Bronchial epithelial cell (primary cell): ENCODE measurements around the gene NCOA7. TPM values are rescaled to one million over a fixed set of nuclear protein-coding genes. Genes with fewer than 3 reads are reported as not detected.

Source experiments
- DNase-seq: peaks from one replicate; pipeline ENCODE4 v3.0.0-alpha.2; 2010; ENCODE audit warnings: low read depth
- FAIRE-seq: peaks from 2 replicates; lab custom pipeline; 2011; peaks lifted over from hg19 to GRCh38; lab: Jason Lieb, UNC
- H3K27me3 ChIP-seq: 2 replicates; pipeline ENCODE4 v1.5.1; 2011; ENCODE audit warnings: low read length; ENCODE audit not compliant: control insufficient read depth, insufficient read depth
- H3K36me3 ChIP-seq: 2 replicates; pipeline ENCODE4 v1.5.1; 2011; ENCODE audit warnings: low read length; ENCODE audit not compliant: control insufficient read depth, insufficient read depth
- H3K4me3 ChIP-seq: 2 replicates; pipeline ENCODE4 v1.5.1; 2011; ENCODE audit warnings: mild to moderate bottlenecking, low read depth, low read length, control low read depth
- CTCF ChIP-seq: IDR thresholded peaks from 2 replicates; pipeline ENCODE4 v1.5.1; 2011; ENCODE audit warnings: mild to moderate bottlenecking, moderate library complexity, low read length, control low read depth, inconsistent platforms; ENCODE audit not compliant: insufficient read depth, severe bottlenecking
- total RNA-seq: library from RNA; depleted of rRNA; stranded (reverse); fragments of >200 nt; gene quantifications from 2 replicates; pipeline ENCODE4 v1.2.1, GENCODE V29; 2014

The NCOA7 gene
- total RNA-seq, 1 donor from 2014 or later: 39.0 TPM

DNA sequence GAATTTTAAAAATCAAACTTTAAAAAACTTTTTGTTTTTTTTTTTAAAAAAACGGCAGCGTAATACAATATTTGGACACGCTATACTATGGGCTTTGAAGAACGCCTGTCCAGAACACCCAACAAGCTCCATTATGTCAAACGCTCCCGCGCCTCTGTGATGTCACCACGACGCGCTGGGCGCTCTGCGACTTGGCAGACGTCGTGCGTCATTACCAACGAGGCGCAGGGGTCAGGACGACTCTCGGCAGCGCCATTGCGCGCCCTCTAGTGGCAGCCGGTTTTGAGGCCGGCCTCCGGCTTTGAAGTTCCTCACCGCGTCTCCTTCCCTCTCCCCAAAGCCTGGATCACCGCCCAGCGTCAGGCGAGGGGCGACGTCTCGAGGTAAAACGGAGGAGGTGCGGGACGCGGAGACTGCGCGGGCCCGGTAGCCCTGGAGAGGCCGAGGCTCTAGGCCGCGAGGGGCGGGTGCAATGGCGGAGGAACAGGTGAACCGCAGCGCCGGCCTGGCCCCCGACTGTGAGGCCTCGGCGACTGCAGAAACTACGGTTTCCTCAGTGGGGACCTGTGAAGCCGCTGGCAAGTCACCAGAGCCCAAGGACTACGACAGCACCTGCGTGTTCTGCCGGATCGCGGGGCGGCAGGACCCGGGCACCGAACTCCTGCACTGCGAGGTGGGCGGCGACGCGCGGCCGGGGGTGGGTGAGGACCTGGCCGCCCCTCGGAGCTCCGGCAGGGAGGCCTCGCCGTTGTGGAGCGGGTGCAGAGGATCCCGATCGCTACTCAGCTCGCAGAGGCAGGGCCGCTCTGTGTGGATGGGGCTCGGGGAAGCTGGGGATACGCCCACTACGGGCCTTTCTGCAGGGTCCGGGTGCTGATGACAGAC lies 166.0 kb downstream of the NCOA7 start, which contains the start of gene HINT3:
HINT3 (plus strand) TSS at position 265 of the 885 bp plus-strand sequence; CDS start at position 473, 208 bp downstream.
- FAIRE-seq (no peak), DNase-seq (peak; percentile 94)
- Histone ChIP-seq H3K36me3 (no peaks in the 10 kb centered on the region), H3K4me3 (peak within 1 kb of the TSS; percentile 90), H3K27me3 (no peaks in the 10 kb centered on the region)
- TF ChIP-seq CTCF: peak; percentile 100

- no peak for DNase-seq
- no peaks in the 10 kb centered on the region for H3K36me3 ChIP-seq
- no peak for FAIRE-seq
- H3K4me3 ChIP-seq: peak overlapping the region; percentile 90
- TF ChIP-seq CTCF: no peak
- H3K27me3 ChIP-seq: no peaks in the 10 kb centered on the region
These were observed 166.6 kb downstream of the NCOA7 start for GRCh38 chr6:125957391-125957693.

DNA sequence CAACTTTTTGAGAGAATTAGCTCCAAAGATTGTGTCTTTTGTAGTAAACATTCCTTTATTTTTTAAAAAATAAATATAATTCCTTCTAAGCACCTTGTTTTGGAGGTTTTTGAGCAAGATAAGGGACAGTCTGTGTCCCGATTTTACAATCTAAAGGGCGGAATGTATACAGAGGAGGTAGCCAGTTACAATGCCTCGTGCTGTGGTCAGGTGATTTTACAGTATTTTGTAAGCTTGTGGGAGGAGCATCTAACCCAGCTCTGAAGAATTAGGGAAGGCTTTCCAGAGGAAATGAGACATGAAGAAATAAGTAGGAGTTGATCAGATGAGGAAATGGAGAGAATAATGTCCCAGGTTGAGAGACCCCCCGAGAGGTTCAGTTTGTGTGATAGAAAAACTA lies 167.1 kb downstream of the NCOA7 start:
- TF ChIP-seq CTCF: no peak
- peak overlapping the region; percentile 90 for H3K4me3 ChIP-seq
- no peak for FAIRE-seq
- no peaks in the 10 kb centered on the region for H3K36me3 ChIP-seq
- H3K27me3 ChIP-seq: no peaks in the 10 kb centered on the region
- DNase-seq: peak; percentile 85

DNA sequence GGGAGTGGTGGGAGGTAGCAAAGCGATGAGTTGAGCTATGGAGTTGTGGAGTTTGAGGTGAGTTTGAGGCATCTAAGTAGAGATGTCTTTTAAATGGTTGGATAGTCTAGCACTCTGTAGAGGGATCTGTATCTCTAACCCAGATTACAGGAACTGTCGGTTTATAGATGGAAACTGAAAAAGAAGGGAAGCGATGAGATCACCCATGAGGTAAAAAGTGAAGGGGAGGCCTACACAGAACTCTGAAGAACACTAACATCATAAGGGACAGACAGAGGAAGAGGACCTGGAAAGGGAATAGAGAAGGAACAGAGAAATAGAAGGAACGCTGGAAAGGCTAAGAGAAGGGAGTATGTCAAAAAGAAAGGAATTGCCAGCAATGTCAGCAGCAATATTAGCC lies 168.3 kb downstream of the NCOA7 start:
- FAIRE-seq (no peak), DNase-seq (no peak)
- TF ChIP-seq CTCF: no peak
- no peaks in the 10 kb centered on the region for H3K27me3 ChIP-seq
- H3K36me3 ChIP-seq: no peaks in the 10 kb centered on the region
- no peak overlapping the region for H3K4me3 ChIP-seq

DNA sequence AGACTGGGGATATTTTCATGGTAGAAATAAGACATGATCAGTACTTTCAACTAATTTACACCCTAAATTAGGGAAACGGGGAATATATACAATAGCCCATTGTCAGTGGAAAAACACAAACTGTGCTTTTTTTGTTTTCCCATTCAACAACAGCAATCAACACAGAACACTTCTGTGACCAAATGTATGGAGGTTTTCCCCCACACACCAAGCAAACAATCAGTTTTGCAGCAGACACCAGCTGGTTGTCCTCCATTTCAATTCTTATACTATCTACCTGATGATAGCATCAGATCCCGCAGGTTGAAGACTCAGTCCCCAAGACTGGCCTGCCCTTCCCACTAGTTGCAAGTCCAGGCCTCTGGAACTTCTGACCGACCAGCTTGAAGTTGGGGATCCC lies 170.4 kb downstream of the NCOA7 start:
- FAIRE-seq: no peak
- H3K4me3 ChIP-seq: no peak overlapping the region
- DNase-seq: no peak
- TF ChIP-seq CTCF: no peak
- H3K27me3 ChIP-seq: no peaks in the 10 kb centered on the region
- H3K36me3 ChIP-seq: no peaks in the 10 kb centered on the region
